Activated CD8-positive, alpha-beta memory T cell treated with anti-CD3 and anti-CD28 coated beads, Interleukin-2, amount 50 U/mL, for 4 hours (primary cell): ENCODE measurements around the gene C1orf52.

Experiments used
- DNase-seq: peaks from one replicate; pipeline ENCODE4 v3.0.0-alpha.2; 2020

Gene C1orf52

DNA sequence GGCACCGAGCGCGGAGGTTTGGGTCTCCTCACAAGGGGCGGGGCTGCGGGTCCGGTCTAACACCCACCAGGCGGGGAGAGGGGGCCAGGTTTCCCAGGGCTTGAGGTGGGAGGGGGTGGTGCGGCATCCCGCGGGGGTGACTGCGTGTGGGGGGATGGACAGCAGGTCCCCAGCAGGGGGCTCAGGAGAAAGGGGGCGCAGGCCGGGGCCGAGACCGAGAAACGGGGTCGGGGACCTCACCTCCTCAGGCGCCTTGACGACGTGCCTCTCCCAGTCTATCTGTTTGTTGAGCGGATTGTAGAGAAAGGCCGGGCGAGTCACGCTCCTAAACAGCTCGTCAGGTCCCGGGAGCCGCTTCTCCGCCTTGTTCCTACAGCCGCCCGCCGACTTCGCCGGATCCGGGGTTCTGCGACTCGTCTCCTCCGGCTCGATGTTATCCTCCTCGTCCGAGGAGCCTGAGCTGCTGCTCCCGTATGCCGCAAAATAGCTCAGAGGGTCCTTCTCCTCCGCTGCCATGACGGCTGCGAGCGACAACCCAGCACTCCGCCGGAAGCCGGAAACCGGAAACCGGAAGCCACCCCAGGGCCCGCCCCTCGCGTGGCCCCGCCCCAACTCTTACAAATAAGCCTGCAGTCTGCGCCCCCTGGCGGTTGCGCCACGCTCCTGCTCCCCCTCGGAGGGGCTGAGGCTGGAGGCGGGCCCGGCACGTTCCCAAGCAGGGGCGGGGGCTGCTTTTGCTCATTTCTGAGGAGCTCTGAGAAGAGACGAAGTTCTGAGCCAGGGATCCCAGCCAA lies at the start of gene C1orf52:
Gene C1orf52 (minus strand): TSS at position 545 of the 794 bp plus-strand sequence. CDS start 29 bp downstream, at position 516.
- peak; percentile 97 for DNase-seq

DNA sequence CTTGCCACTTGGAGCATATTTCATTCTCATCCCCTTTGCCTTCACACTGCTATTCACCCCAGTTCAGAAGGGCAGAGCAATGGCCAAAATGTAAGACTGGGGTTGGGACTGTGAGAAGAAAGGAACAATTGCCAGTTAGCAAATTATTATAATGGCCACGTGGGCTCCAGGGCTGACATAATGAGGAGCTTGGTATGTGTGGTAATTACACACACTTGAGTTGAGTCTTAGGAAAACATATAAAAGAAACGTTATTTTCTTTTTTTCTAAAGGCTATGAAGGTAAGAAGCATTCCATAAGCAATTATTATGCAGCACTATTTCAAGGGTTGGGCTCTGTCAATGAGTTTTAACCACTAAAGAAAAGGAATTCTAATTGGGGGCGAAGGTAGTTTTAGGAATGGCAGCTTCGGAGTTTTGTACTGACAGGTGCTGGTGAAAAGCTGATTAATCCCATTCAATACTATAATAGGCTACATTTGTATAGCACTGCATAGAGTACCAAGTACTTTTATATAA lies 49.4 kb upstream of the C1orf52 start:
- DNase-seq = no peak

- peak; percentile 68 for DNase-seq
These were observed 48.7 kb upstream of the C1orf52 start for GRCh38 chr1:85307987-85308832.

GRCh38 chr1:85306236-85306635 lies 46.8 kb upstream of the C1orf52 start:
- DNase-seq = no peak

- DNase-seq = no peak
These were observed 44.1 kb upstream of the C1orf52 start for GRCh38 chr1:85303440-85304162.

DNA sequence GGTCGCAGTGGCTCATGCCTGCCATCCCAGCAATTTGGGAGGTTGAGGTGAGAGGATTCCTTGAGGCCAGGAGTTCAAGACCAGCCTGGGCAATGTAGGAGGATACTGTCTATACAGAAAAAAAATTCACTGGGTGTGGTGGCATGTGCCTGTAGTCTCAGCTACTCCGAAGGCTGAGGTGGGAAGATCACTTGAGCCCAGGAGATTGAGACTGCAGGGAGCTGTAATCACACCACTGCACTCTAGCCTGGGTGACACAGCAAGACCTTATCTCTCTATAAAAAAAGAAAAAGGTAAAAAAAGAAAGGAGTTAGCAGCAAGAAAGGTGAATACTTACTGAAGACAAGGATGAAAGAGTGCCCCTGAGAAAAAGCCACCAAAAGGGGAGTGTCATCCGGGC lies 40.7 kb upstream of the C1orf52 start:
- DNase-seq = no peak

- DNase-seq = peak; percentile 70
These were observed 38.6 kb upstream of the C1orf52 start for GRCh38 chr1:85297855-85298629.

GRCh38 chr1:85297538-85297854 lies 38.0 kb upstream of the C1orf52 start:
- DNase-seq = no peak

DNA sequence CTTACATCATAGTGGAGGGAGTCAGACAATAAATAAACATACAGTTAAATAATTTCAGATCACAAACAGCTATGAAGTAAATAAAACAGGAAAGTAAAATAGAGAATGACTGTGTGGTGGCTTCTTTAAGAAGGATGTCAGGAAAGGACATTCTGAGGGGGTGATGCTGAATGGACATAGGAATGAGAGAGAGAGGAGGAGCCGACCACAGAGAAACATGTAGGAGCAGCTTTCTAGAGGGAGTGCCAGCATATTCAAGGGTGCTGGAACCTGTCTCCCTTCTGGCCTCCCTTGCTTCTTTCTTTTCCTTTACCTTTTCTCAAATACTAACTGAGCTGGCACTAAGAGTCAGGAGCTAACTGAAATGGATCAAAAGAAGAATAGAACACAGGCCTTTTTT lies 37.5 kb upstream of the C1orf52 start:
- DNase-seq = no peak

DNA sequence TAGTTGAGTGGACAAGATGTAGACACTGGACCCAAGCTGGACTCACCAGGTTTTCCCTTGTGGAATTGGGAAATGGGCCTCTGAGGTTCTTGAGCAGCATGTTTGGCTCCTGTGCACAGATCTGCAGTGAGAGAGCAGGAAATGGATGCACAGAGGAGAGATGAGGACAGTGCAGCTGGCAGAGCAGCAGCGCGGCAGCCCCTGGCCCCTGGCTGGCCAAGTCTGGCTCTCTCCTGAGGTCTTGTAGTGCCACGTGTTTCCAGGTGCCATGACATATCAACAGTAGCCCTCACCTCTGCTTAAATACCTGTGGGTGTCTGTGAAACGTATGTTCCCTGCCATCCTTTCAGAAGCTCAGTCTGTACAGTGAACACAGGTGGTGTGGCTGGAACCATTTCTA lies 36.2 kb upstream of the C1orf52 start:
- no peak for DNase-seq

- no peak for DNase-seq
These were observed 35.6 kb upstream of the C1orf52 start for GRCh38 chr1:85295006-85295431.

GRCh38 chr1:85290826-85291225 lies 31.4 kb upstream of the C1orf52 start:
- DNase-seq = no peak

DNA sequence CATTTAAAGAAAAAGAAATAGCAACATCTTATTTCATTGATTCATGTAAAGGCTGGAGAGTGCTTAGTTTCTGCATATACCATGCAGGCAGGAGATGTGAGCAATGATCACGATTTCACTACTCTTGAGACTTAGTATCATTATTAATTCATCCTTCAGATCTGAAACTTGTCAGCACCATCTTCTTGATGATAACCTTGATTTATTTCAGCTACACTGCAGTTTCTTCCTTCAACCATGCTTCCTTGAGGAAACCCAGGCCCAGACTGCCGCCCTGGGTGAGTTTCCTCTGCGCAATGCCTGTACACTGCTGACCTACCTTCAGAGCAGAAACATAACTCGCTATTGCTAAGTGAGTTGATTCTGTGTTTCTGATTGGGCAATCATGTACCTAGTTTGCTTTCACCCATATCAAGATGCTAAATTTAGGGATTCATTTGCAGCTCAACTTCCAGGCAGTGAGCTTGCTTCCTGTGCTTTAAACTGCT lies 30.4 kb upstream of the C1orf52 start:
- no peak for DNase-seq

GRCh38 chr1:85289207-85289847 lies 29.9 kb upstream of the C1orf52 start:
- no peak for DNase-seq

- no peak for DNase-seq
These were observed 24.7 kb upstream of the C1orf52 start for GRCh38 chr1:85284202-85284601.

DNA sequence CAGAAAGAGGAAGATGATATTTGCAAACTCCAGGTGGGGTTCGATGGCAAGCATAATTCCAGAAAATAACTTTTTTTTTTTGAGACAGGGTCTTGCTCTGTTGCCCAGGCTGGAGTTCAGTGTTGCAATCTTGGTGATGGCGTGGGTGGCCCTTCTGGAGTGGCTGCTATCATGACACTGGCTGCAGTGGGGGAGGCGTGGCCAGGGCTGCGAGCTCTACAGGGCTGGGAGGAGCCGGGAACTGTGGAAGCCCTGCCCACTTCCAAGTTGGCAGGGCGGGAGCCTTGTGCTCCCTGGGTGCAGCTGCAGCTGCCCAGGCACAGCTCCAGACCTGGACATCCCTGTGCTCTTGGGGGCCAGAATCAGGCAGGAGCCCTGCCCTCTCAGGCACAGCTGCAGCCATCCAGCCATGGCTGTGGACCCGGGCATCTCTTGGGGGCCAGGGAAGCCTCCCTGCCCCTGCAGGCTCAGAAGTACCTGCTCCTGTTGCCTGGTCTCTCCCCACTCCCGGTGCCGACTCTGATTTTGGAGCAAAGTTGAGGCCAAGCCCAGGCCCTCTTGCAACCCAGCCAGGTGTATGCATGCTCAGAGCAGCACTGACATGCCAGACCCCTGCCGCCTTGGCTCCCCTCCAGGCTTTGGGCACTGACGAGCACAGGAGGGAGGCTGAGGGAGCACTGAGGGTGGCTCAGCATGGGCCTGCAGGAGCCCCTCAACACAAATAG lies 24.2 kb upstream of the C1orf52 start:
- DNase-seq = no peak

DNA sequence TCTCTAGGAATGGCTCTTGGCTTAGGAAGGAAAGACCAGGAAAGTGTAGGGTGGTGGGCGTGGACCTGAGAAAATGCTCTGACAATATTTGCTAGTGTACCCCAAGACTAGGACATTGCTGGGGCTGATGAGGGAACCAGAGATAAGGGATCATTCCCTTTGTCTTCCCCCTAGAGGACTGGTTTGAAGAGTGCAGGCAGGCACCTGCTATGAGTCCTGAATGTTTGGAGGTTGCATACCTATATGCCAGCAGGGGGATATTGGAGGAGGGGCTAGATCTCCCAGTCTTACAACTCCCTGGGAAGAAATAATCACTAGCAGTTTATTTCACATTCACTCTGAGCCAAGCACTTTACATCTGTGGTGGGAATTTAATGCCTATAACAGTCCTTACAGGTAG lies 23.0 kb upstream of the C1orf52 start:
- DNase-seq = no peak

GRCh38 chr1:85280636-85281035 lies 21.2 kb upstream of the C1orf52 start:
- no peak for DNase-seq

GRCh38 chr1:85279458-85280080 lies 20.1 kb upstream of the C1orf52 start:
- no peak for DNase-seq

DNA sequence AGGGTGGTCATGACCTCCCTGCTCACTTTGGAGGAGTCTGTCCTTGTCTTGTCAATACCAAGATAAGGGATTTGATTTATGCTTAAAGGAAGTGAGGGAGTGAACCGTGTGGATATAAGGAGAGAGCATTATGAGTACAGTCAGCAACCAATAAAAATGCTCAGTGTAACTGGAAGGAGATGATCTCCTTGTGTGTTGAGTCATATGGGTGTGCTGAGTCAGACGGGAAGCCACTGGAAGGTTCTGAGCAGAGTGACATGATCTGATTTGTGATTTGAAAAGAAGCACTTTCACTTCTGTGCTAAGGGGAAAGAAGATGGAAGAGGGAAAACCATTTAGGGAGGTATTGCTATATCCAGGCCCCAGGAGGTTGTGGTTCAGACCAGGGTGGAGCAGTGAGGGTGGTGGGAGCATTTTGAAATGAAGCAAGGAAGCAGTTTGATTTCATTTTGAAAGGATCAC lies 19.4 kb upstream of the C1orf52 start:
- DNase-seq = peak; percentile 42
